Measurements from ENCODE around the gene MYO1B.

Gene MYO1B

GRCh38 chr2:191272064-191272463 is 26.9 kb downstream of the MYO1B start:
- DNase-seq (ENCODE audit: low read depth) = no peak
- H3K4me3 ChIP-seq (ENCODE audit: control insufficient read depth, low read depth, low read length) = no peak overlapping the region
- no peak for TF ChIP-seq CTCF (conservative IDR thresholded peaks at IDR 0.05; ENCODE audit: control insufficient read depth, insufficient read depth, low read depth, low read length)

DNA sequence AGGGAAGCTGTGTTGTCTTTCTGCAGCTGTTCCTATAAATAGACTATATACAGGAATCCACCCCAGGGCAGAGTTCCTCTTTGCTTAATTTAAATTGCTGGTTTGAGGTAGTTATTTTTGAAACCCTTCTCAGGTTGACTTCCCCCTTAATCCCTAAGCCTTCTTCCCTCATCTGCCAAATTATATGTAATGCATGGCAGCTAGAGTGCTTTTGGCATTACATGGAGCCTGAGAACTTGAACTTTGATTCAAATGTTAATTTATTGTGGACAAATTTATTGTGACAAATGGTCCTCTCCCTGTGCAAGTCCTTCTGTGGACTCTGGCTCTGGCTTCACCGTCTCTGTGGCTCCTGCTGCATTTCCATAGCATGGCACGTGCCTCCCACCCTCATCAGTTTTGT is 29.2 kb downstream of the MYO1B start:
- no peak for DNase-seq (ENCODE audit: low read depth)
- no peak for TF ChIP-seq CTCF (conservative IDR thresholded peaks at IDR 0.05; ENCODE audit: control insufficient read depth, insufficient read depth, low read depth, low read length)
- no peak overlapping the region for H3K4me3 ChIP-seq (ENCODE audit: control insufficient read depth, low read depth, low read length)

- no peak overlapping the region for H3K4me3 ChIP-seq (ENCODE audit: control insufficient read depth, low read depth, low read length)
- no peak for TF ChIP-seq CTCF (conservative IDR thresholded peaks at IDR 0.05; ENCODE audit: control insufficient read depth, insufficient read depth, low read depth, low read length)
- no peak for DNase-seq (ENCODE audit: low read depth)
Observed at GRCh38 chr2:191276792-191277465, 31.7 kb downstream of the MYO1B start.

DNA sequence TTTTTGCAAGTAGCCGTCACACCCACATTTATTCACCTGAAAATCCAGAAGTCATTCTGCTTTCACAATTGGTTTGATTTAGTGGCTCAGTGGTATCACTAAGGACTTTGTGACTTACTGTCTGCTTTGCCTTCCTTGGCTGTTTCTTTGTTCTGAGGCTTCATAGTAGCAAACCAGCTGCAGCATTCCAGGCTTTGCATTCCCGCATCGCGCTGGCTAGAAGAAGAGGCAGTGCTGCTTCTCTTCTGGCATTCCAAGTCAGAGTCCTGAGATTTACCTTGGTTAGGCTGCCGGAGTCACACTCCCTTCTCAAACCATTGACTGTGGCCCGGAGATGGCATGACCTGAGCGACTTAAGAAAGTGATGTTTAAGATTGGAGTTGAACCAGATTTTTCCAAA is 35.1 kb downstream of the MYO1B start:
- no peak for DNase-seq (ENCODE audit: low read depth)
- TF ChIP-seq CTCF (conservative IDR thresholded peaks at IDR 0.05; ENCODE audit: control insufficient read depth, insufficient read depth, low read depth, low read length) = no peak
- no peak overlapping the region for H3K4me3 ChIP-seq (ENCODE audit: control insufficient read depth, low read depth, low read length)

- no peak overlapping the region for H3K4me3 ChIP-seq (ENCODE audit: control insufficient read depth, low read depth, low read length)
- no peak for DNase-seq (ENCODE audit: low read depth)
- no peak for TF ChIP-seq CTCF (conservative IDR thresholded peaks at IDR 0.05; ENCODE audit: control insufficient read depth, insufficient read depth, low read depth, low read length)
Observed at GRCh38 chr2:191280834-191281756, 35.9 kb downstream of the MYO1B start.

DNA sequence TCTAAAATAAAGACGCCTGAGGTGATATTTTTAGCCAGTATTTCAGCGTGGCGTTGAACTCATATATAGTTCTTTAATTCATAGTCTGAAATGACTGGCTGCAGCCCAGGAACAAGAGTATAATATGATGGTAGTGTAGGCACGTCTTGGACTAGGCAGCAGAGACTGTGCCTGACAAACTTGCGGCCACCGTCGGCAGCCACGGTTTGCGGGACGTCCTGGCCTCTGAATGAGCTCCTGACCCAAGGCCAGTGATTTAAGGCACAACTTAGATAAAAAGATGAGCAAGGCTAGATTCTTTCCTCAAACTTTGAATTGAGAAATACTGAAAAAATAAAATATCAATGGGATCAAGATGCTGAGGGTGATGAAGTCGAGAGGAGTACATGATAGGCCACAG is 40.0 kb downstream of the MYO1B start:
- no peak for DNase-seq (ENCODE audit: low read depth)
- TF ChIP-seq CTCF (conservative IDR thresholded peaks at IDR 0.05; ENCODE audit: control insufficient read depth, insufficient read depth, low read depth, low read length) = no peak
- H3K4me3 ChIP-seq (ENCODE audit: control insufficient read depth, low read depth, low read length) = no peak overlapping the region
